HG03439 (cell line): ENCODE measurements around the gene ATXN7L2.

Experiments
- ATAC-seq: cut with Tn5 transposase; IDR thresholded peaks from one replicate; pipeline ENCODE4 v1.9.1; 2021; ENCODE audit warnings: mild to moderate bottlenecking, moderate library complexity; ENCODE audit not compliant: unreplicated experiment

ATXN7L2 gene

GRCh38 chr1:109497449-109498160 is 13.9 kb downstream of the ATXN7L2 start:
- ATAC-seq, result no peak

GRCh38 chr1:109498161-109498801 is 14.6 kb downstream of the ATXN7L2 start:
- ATAC-seq, result no peak

- ATAC-seq, result no peak
Observed at GRCh38 chr1:109499081-109499480, 15.4 kb downstream of the ATXN7L2 start.

DNA sequence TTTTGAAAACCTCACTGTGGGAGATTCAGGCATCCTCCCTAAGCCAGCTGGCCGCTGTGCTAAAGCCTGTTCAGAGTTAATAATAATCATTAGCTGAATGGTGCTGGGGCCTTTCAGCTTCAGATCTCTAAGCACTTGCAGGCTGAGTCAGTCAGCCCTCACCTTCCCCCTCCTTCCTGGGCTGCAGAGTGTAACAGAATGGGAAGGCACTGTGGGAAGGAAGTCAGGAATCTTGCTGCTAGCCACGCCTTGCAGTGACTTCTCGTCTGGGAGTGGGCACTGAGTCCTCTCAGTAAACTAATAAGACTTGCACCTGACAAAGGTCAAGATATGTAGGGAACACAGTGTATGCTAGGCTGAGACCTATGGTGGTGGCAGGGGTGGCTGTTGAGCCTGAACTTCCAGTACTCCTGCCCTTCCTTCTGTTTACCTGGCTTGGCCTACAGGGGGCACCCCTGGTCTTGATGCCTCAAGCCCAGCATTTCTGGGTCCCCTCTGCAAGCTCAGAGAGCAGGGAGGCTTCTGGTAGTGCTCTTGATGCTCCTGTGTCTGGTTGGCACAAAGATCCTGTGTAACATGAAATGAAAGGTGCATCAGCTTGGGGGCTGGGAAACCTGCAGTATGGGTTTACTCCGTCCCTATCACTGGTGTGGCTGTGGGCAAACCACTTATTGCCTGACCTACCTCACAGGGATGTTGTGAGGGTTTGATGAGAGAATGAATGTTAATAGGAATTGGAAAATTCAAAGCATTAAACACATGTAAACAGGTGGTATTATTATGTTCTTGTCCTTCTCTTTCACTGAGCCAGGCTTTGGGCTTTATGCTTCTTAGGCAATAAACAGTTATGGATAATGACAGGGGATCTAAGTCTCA is 16.2 kb downstream of the ATXN7L2 start:
- ATAC-seq, result no peak

DNA sequence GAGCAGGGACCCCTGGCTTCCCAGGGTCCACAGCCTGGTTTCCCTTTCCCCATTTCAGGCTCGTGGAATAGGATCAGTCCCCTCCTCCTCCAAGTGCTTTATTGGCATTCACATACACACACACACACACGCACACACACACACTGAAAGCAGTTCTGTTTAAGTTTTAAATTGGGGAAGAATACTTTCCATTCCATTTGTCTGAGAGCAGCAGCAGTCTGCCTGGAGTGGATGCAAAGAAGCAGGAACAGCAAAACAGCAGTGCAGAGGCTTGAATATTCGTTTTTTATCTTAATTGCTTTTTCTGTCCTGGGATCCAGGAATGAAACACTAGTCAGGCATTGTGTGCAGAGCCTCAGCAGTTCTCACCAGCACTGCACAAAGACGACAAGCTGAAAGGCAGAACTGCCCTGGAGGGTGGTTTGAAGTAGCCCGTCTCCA is 17.3 kb downstream of the ATXN7L2 start:
- ATAC-seq, result no peak

- ATAC-seq, result no peak
Observed at GRCh38 chr1:109501644-109502363, 18.1 kb downstream of the ATXN7L2 start.

DNA sequence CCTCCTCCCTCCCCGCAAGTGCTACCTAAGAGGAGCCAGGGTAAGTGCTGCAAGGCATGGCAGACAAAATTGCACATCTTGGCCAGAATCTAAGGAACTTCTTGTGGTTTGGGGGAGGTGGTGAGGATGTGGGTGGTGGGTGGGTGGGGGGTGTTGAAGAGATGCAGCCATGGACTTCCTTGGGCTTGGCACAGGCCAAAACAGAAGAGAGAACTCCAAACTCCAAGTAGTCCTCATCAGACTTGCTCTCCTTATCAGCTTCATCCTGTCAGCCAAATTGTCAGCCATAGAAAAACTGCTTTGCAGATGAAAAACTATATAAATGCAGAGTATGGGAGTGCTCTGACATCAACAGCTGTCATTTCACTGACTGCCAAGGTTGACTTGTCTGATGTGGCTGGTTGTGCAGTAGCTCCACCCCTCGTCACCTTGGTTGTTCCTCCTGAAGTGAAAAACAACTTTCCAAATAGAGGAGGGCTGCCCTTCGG is 18.7 kb downstream of the ATXN7L2 start:
- no peak for ATAC-seq

- ATAC-seq, result no peak
Observed at GRCh38 chr1:109503935-109504334, 20.2 kb downstream of the ATXN7L2 start.

- no peak for ATAC-seq
Observed at GRCh38 chr1:109504974-109505373, 21.3 kb downstream of the ATXN7L2 start.

DNA sequence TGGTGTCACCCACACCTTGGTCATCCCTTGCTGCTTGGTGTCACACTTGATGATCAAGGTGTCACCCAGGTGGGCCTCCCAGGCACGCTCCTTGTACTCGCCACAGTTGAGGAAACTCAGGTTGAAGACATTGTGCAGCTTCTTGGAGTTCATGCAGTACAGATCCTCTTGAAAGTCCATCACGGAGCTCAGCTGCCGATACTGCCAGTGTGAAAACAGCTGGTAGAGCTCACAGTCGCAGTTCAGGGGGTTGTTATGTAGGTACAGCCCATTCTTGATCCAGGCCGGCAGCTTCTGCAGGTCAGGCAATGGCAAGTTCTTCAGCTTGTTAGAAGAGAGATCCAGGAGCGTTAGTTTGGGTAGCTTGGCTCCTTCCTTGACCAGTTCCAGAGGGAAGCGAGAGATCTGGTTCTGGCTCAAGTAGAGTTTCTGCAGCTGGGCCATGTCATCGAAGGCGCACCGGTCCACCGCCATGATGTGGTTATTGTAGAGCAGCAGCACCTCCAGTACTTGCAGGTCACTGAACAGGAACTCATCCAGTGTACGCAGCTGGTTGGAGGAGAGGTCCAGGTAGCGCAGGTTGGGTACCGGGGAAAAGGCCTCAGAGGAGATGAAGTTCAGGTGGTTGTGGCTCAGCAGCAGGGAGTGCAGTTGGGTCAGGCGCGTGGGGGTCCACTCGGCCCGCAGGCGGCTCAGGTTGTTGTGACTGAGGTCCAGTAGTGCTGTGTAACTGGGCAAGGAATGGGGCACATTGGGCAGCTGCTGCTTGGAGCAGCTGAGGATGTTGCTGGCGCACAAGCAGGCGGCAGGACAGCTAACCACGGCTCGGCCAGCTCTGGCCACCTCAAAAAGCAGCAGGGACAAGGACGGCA is 24.5 kb downstream of the ATXN7L2 start:
- ATAC-seq, result no peak

DNA sequence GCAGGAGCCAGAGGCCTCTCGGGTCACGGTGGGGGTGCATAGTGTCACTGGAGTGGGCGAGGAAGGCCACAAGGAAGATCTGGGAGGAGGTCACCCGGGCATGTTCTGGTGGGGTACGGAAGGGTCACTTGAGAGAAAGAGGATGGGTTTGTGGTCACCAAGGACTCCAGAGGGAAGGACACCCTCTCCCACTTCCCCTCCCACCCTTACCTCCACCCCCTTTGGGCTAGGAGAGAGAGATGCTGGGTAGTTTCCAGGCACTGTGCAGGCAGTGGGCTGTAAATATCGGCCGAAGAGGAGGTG is 25.1 kb downstream of the ATXN7L2 start:
- ATAC-seq, result no peak

- ATAC-seq, result peak; percentile 51
Observed at GRCh38 chr1:109509176-109510134, 25.8 kb downstream of the ATXN7L2 start, which contains the start of gene AMIGO1. Gene AMIGO1, minus strand, starts transcription at chr1:109509727. Its CDS starts 815 bp downstream, at chr1:109508912.

DNA sequence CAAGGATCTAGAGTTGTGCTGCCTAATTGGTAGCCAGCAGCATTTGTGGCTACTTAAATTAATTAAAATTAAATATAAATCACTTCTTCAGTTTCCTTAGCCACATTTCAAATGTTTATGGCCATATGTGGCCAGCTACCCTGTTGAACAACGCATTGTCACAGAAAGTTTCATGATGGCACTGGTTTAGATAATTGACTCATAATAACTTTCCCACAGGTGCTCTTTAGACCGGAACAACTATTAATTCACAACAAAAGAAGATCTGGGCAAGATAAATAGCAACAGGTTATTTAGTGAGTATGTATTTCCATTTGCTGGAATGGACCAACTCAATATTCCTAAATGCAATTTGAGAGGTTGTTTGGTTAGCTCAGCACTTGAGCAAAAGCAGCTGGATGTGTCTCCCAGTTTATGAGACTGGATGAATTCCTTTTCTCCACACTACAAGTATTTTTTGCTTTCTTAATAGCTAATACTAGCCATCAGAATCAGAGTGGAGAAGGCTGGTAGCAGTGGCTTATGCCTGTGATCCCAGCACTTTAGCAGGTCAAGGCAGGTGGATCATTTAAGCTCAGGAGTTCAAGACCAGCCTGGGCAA is 29.5 kb downstream of the ATXN7L2 start:
- no peak for ATAC-seq

DNA sequence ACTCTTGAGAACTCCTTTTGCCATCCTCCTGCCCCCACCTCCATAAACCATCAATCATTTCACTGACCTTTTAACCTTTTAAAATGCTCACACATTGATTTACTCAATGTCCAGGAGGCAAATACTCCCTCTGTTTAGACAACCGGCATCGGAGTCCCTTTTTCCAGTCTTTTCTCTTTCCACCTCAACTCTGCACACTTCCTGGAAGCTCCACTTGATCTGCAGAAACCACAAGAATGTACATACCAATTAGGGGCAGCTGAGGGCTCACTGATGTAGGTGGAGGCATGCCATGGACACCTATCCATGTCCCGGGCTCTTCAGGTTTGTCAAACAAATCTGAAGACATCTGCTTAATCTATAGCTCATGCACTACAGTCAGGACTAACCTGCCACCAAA is 31.1 kb downstream of the ATXN7L2 start:
- no peak for ATAC-seq

- no peak for ATAC-seq
Observed at GRCh38 chr1:109516872-109517271, 33.2 kb downstream of the ATXN7L2 start.

DNA sequence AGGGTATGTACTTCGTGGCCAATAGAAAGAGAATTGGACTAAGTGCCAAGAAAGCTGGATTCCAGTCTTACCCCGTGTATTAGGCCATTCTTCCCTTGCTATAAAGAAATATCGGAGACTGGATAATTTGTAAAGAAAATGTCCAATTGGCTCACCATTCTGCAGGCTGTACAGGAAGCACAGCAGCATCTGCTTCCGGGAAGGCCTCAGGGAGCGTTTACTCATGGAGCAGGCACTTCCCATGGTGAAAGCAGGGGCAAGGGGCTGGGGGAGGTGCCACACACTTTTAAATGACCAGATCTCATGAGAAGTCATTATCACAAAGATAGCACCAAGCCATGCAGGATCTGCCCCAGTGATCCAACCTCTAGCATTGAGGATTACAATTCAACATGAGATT is 33.6 kb downstream of the ATXN7L2 start:
- ATAC-seq, result no peak

DNA sequence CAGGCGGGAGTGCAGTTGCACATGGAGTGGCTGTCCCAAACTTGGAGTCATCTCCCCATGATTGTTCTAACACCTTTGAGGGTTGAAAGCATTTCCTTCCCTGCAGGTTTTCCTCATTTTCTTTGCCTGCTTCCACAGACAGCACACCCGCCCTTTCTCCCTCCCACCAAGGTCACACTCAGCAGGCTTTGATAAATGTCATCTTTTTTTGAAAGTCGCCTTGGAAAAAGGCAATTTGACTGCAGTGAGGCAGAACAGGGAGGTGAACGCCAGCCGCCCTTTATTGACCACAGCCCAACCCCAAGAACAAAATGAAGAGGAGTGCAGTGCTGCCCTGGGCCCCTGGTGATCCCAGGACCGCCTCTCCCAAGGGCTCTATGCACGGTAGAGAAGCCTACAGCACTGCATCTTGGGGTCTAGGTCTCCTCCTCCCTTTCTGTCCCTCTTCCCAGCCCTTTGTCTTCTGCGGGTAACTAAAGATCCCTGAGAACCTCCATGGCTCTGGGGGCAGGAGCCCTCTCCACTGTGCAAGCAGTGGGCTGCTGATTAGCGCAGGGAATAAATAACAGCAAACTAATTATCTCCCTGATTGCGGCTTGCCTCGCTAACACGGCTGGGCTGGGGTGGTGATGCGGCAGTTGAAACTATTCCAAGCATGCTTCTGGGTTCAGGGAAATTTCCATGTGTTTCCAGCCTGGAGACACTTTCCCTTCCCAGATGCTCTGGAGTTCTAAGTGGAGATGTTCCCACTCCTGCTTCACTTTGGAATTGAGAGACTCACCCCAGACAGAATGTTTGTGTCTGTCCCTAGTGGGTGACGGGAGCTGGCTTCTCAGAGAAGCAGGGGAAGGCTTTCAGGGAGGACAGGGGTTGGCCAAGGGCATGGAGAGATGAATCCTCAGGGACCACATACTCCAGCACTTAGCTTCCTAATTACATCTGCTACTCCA is 37.6 kb downstream of the ATXN7L2 start:
- no peak for ATAC-seq
